H1 (cell line): ENCODE results near the gene PRDM1. TPM values are rescaled to one million over a fixed set of nuclear protein-coding genes. Genes with fewer than 3 reads are reported as not detected.
A peak's percentile ranks its signal among the peaks of the same experiment; 100 is the strongest.

Source experiments
- CTCF ChIA-PET: fragments of 300-600 bp; sonication (Branson Sonifier 250); formaldehyde crosslinking; loops from one replicate; lab custom pipeline; 2021; ENCODE audit not compliant: partially characterized antibody; lab: Charles Lee
- POLR2A ChIA-PET: fragments of 300-600 bp; sonication (Branson Sonifier 250); formaldehyde crosslinking; loops from one replicate; lab custom pipeline; 2021; ENCODE audit warnings: inconsistent platforms; ENCODE audit not compliant: partially characterized antibody; lab: Charles Lee
- DNase-seq, 2 experiments: peaks; one replicate each; pipeline versions ENCODE4 v3.0.0 to v3.0.0-alpha.2; 2010 to 2022; ENCODE audit warnings: low spot score in 2 of 2, low read depth in 1 of 2, mixed read lengths in 1 of 2
- FAIRE-seq: peaks from 2 replicates; lab custom pipeline; 2011; peaks lifted over from hg19 to GRCh38; lab: Jason Lieb, UNC
- H2AFZ ChIP-seq: 2 replicates; pipeline ENCODE4 v1.8.1; 2012; ENCODE audit warnings: low read length, inconsistent platforms
- H2AK5ac ChIP-seq: 2 replicates; pipeline ENCODE4 v1.6.1; 2013; ENCODE audit warnings: low read depth, low read length
- H2BK120ac ChIP-seq: replicated peaks from 2 replicates; pipeline ENCODE3; 2013; ENCODE audit warnings: low read depth, low read length, inconsistent platforms
- H2BK12ac ChIP-seq: 2 replicates; pipeline ENCODE4 v1.6.1; 2013; ENCODE audit warnings: low read depth, low read length
- H2BK15ac ChIP-seq: 2 replicates; pipeline ENCODE4 v1.6.1; 2013; ENCODE audit warnings: low read length
- H2BK20ac ChIP-seq: 2 replicates; pipeline ENCODE4 v1.6.1; 2013; ENCODE audit warnings: low read length
- H2BK5ac ChIP-seq: 2 replicates; pipeline ENCODE4 v1.6.1; 2013; ENCODE audit warnings: low read depth, low read length
- H3K14ac ChIP-seq: 2 replicates; pipeline ENCODE4 v1.6.1; 2013; ENCODE audit warnings: inconsistent platforms; ENCODE audit not compliant: insufficient read length
- H3K18ac ChIP-seq: 2 replicates; pipeline ENCODE4 v1.6.1; 2013; ENCODE audit warnings: low read length; ENCODE audit errors: extremely low read depth
- H3K23ac ChIP-seq: 2 replicates; pipeline ENCODE4 v1.6.1; 2013; ENCODE audit warnings: inconsistent platforms; ENCODE audit not compliant: insufficient read length
- H3K23me2 ChIP-seq: 2 replicates; pipeline ENCODE4 v1.6.1; 2013; ENCODE audit warnings: low read depth, low read length
- H3K27ac ChIP-seq: 2 replicates; pipeline ENCODE4 v1.6.1; 2011; ENCODE audit warnings: low read depth, low read length, inconsistent platforms
- H3K27me3 ChIP-seq, 4 experiments: replicated peaks in 1 of 4; 1 replicate in 1 of 4; 2 replicates in 3 of 4; pipeline versions ENCODE4 v1.6.1 to v1.8.1; 2011 to 2013; ENCODE audit warnings: low read length in 3 of 4, mild to moderate bottlenecking in 3 of 4, inconsistent platforms in 2 of 4, mixed read lengths in 2 of 4, moderate library complexity in 1 of 4; ENCODE audit not compliant: control insufficient read depth in 3 of 4, insufficient read depth in 3 of 4; ENCODE audit errors: extremely low read depth in 1 of 4
- H3K36me3 ChIP-seq, 4 experiments: 2 replicates each; pipeline versions ENCODE4 v1.6.1 to v1.8.1; 2011 to 2013; ENCODE audit warnings: mild to moderate bottlenecking in 4 of 4, low read length in 3 of 4, moderate library complexity in 2 of 4, control low read depth in 1 of 4, inconsistent platforms in 1 of 4; ENCODE audit not compliant: insufficient read depth in 4 of 4, control insufficient read depth in 2 of 4
- H3K4ac ChIP-seq: replicated peaks from 2 replicates; pipeline ENCODE3; 2013; ENCODE audit warnings: low read length, low read depth, mixed read lengths, inconsistent platforms; ENCODE audit not compliant: insufficient read length
- H3K4me1 ChIP-seq, 4 experiments: replicated peaks in 1 of 4; 1 replicate in 1 of 4; 2 replicates in 3 of 4; pipeline versions ENCODE4 v1.6.1 to v1.8.1; 2011 to 2013; ENCODE audit warnings: low read length in 3 of 4, inconsistent platforms in 2 of 4, mixed read lengths in 1 of 4; ENCODE audit not compliant: insufficient read depth in 4 of 4, control insufficient read depth in 3 of 4
- H3K4me2 ChIP-seq, 2 experiments: 2 replicates each; pipeline versions ENCODE4 v1.6.1 to v1.8.1; 2011 to 2013; ENCODE audit warnings: low read depth in 2 of 2, low read length in 2 of 2, control low read depth in 1 of 2, inconsistent platforms in 1 of 2, mild to moderate bottlenecking in 1 of 2; ENCODE audit not compliant: insufficient read depth in 1 of 2
- H3K4me3 ChIP-seq, 4 experiments: fragments of 200-600, 300-600 bp in 1 of 4; sonication (generic), shearing (Covaris generic), sonication (Bioruptor Twin) in 1 of 4; 2 replicates each; pipeline versions ENCODE4 v1.5.1 to v1.8.1; 2011 to 2016; ENCODE audit warnings: low read length in 4 of 4, low read depth in 3 of 4, control low read depth in 2 of 4, inconsistent platforms in 2 of 4, mild to moderate bottlenecking in 2 of 4, mixed read lengths in 1 of 4, moderate library complexity in 1 of 4; ENCODE audit not compliant: insufficient read depth in 2 of 4; ENCODE audit errors: extremely low read depth in 1 of 4
- H3K56ac ChIP-seq: replicated peaks from 2 replicates; pipeline ENCODE3; 2013; ENCODE audit warnings: low read depth, mild to moderate bottlenecking, mixed read lengths, low read length, inconsistent platforms; ENCODE audit not compliant: insufficient read length
- H3K79me1 ChIP-seq: 2 replicates; pipeline ENCODE4 v1.6.1; 2013; ENCODE audit warnings: low read depth, low read length, control low read depth
- H3K79me2 ChIP-seq, 2 experiments: 2 replicates each; pipeline versions ENCODE4 v1.6.1 to v1.8.1; 2012 to 2013; ENCODE audit warnings: low read length in 2 of 2, mild to moderate bottlenecking in 2 of 2, inconsistent platforms in 1 of 2; ENCODE audit not compliant: insufficient read depth in 2 of 2, control insufficient read depth in 1 of 2
- H3K9ac ChIP-seq, 4 experiments: replicated peaks in 1 of 4; 1 replicate in 1 of 4; 2 replicates in 3 of 4; pipeline versions ENCODE4 v1.6.1 to v1.8.1; 2011 to 2013; ENCODE audit warnings: low read depth in 3 of 4, low read length in 3 of 4, control low read depth in 2 of 4, mild to moderate bottlenecking in 2 of 4, moderate library complexity in 2 of 4, inconsistent platforms in 1 of 4; ENCODE audit errors: extremely low read depth in 1 of 4
- H3K9me3 ChIP-seq, 2 experiments: 2 replicates each; pipeline versions ENCODE4 v1.6.1 to v1.8.1; 2012 to 2013; ENCODE audit warnings: mild to moderate bottlenecking in 2 of 2, moderate library complexity in 2 of 2, control low read depth in 1 of 2, inconsistent platforms in 1 of 2, low read depth in 1 of 2, low read length in 1 of 2, mixed read lengths in 1 of 2; ENCODE audit not compliant: insufficient read depth in 2 of 2
- H4K20me1 ChIP-seq, 2 experiments: replicated peaks in 1 of 2; 2 replicates each; pipeline versions ENCODE3 to v1.8.1; 2011 to 2013; ENCODE audit warnings: inconsistent platforms in 2 of 2, low read length in 2 of 2, mild to moderate bottlenecking in 1 of 2; ENCODE audit not compliant: insufficient read depth in 2 of 2, control insufficient read depth in 1 of 2
- H4K5ac ChIP-seq: 2 replicates; pipeline ENCODE4 v1.6.1; 2013; ENCODE audit warnings: low read length, low read depth, mixed read lengths, inconsistent platforms; ENCODE audit not compliant: insufficient read length
- H4K8ac ChIP-seq: 2 replicates; pipeline ENCODE4 v1.8.0; 2013; ENCODE audit warnings: mild to moderate bottlenecking, moderate library complexity, low read length, inconsistent platforms; ENCODE audit not compliant: insufficient read depth; ENCODE audit errors: extremely low read depth
- H4K91ac ChIP-seq: replicated peaks from 2 replicates; pipeline ENCODE3; 2013; ENCODE audit warnings: low read length, mixed read lengths, inconsistent platforms; ENCODE audit not compliant: insufficient read length
- BACH1 ChIP-seq: IDR thresholded peaks from 2 replicates; pipeline ENCODE4 v1.6.1; 2012; ENCODE audit warnings: low read length, improper control_type of control experiment
- BRCA1 ChIP-seq: IDR thresholded peaks from 2 replicates; pipeline ENCODE4 v1.6.1; 2012; ENCODE audit warnings: low read depth, low read length, improper control_type of control experiment
- E2F6 ChIP-seq: IDR thresholded peaks from 2 replicates; pipeline ENCODE4 v1.6.1; 2012; ENCODE audit warnings: inconsistent platforms
- MAX ChIP-seq: IDR thresholded peaks from 2 replicates; pipeline ENCODE4 v1.6.1; 2012; ENCODE audit warnings: inconsistent platforms
- NRF1 ChIP-seq: IDR thresholded peaks from 2 replicates; pipeline ENCODE4 v1.6.1; 2011; ENCODE audit warnings: mild to moderate bottlenecking, low read depth, low read length, improper control_type of control experiment
- SP4 ChIP-seq: IDR thresholded peaks from 2 replicates; pipeline ENCODE4 v1.6.1; 2012; ENCODE audit warnings: low read length, inconsistent platforms
- USF2 ChIP-seq: IDR thresholded peaks from 2 replicates; pipeline ENCODE4 v1.6.1; 2011; ENCODE audit warnings: low read length, improper control_type of control experiment
- WGBS, 2 experiments: shearing (Covaris generic) in 1 of 2; methylation state at CpG; one replicate each; pipeline versions ENCODE4 v1.1.6 to v1.1.7; 2013 to 2015; ENCODE audit warnings: low lambda C conversion rate in 2 of 2, mixed read lengths in 2 of 2, inconsistent platforms in 1 of 2, low coverage in 1 of 2, missing lambda C conversion rate in 1 of 2; ENCODE audit not compliant: insufficient replicate concordance in 2 of 2, insufficient coverage in 1 of 2, insufficient read length in 1 of 2; ENCODE audit errors: extremely low coverage in 1 of 2, missing lambda C conversion rate in 1 of 2; 5-methylcytosine and 5-hydroxymethylcytosine counted together
- polyA plus RNA-seq, 7 experiments: library from polyadenylated mRNA; depleted of rRNA in 3 of 7; stranded (reverse) in 5 of 7; unstranded in 2 of 7; fragments of >200 nt in 5 of 7; fragments of 200-250 nt in 2 of 7; gene quantifications; 1 replicate in 5 of 7; 2 replicates in 1 of 7; 4 replicates in 1 of 7; pipeline versions ENCODE4 v1.2.1 to v1.2.3, GENCODE V29; 2011 to 2013; ENCODE audit warnings: missing spikeins in 2 of 7, mixed read lengths in 2 of 7
- total RNA-seq: library from RNA; stranded (reverse); fragmentation: NEBNext Ultra II Directional; extraction: Animal tissue kit (Norgen Biotek cat#: 25700); gene quantifications from 2 replicates; pipeline ENCODE4 v1.2.1, GENCODE V29; 2021

The PRDM1 gene
- total and polyA plus RNA-seq, 2 of the 8 experiments (the other 6 are each of a cell fraction or from before 2014, with no cell fraction given), result 0.21 to 0.74 TPM

GRCh38 chr6:106085692-106085983 is 498 bp upstream of the PRDM1 start:
- H2BK5ac ChIP-seq, result no peak overlapping the region
- ChIA-PET CTCF (interaction anchor here (0.6 to 2.8 kb wide), 15 partner anchors 9 to 245 kb away, joined by 3 to 18 read pairs (median 4); no protein-coding TSS in a partner anchor), POLR2A (no interaction called here)
- DNase-seq, result no peak
- FAIRE-seq, result no peak
- H3K9me3 ChIP-seq, result no peaks in the 10 kb centered on the region
- no peak overlapping the region for H2BK120ac ChIP-seq
- H3K4me1 ChIP-seq, result peaks cover 6 to 16% (median 11%) of the 10 kb centered on the region in 4 experiments; a peak in 6 of 7 replicates
- no peaks in the 10 kb centered on the region for H3K79me2 ChIP-seq
- no peak overlapping the region for H3K56ac ChIP-seq
- no peaks in the 10 kb centered on the region for H4K20me1 ChIP-seq
- H3K9ac ChIP-seq, result no peak overlapping the region
- H3K27ac ChIP-seq, result no peak overlapping the region
- H3K23me2 ChIP-seq, result peaks cover 8% of the 10 kb centered on the region; the same call in 1 of the 2 replicates
- no peak overlapping the region for H4K5ac ChIP-seq
- no peak overlapping the region for H3K14ac ChIP-seq
- no peak overlapping the region for H2BK20ac ChIP-seq
- H3K4ac ChIP-seq, result no peak overlapping the region
- peak overlapping the region; percentile 94 for H2AFZ ChIP-seq
- no peak overlapping the region for H2BK12ac ChIP-seq
- TF ChIP-seq BRCA1, result no peak
- TF ChIP-seq USF2, result no peak
- TF ChIP-seq MAX, result no peak
- TF ChIP-seq E2F6, result no peak
- TF ChIP-seq NRF1, result no peak
- TF ChIP-seq SP4, result no peak
- TF ChIP-seq BACH1, result no peak
- peak overlapping the region; percentile 42 to 68 (median 65); a peak in 7 of 8 replicates for H3K4me3 ChIP-seq
- no peaks in the 10 kb centered on the region for H3K36me3 ChIP-seq
- H4K8ac ChIP-seq, result no peak overlapping the region
- no peak overlapping the region for H3K23ac ChIP-seq
- no peak overlapping the region for H2BK15ac ChIP-seq
- WGBS, 2 experiments, result 2% methylated on average over 5 of the region's 6 CpGs; no CpG with 5 or more reads in 1 of the 2 experiments
- no peak overlapping the region for H3K18ac ChIP-seq
- H3K79me1 ChIP-seq, result no peaks in the 10 kb centered on the region
- H3K4me2 ChIP-seq, result peak overlapping the region; percentile 64 to 94
- no peak overlapping the region for H4K91ac ChIP-seq
- H3K27me3 ChIP-seq, result peaks cover 0 to 20% (median 3%) of the 10 kb centered on the region in 4 experiments; a peak in 3 of 7 replicates
- H2AK5ac ChIP-seq, result no peak overlapping the region
